PC-3 (cell line): ENCODE measurements around the gene MYO5B. TPM values are rescaled to one million over a fixed set of nuclear protein-coding genes. Genes with fewer than 3 reads are reported as not detected.

Experiments
- ATAC-seq: fragments of 200-7000 bp; cut with Tn5 transposase; 2 replicates; pipeline ENCODE4 v1.9.1; 2020; ENCODE audit warnings: mild to moderate bottlenecking, moderate library complexity
- BruUV-seq: library from RNA; stranded (reverse); fragments of 400-500 nt; replicated peaks from 2 replicates; lab custom pipeline; 2021; lab: Mats Ljungman, UMichigan
- CTCF ChIA-PET: fragments of 300-600 bp; sonication (Branson Sonifier 250); formaldehyde crosslinking; loops from one replicate; lab custom pipeline; 2022; ENCODE audit warnings: antibody characterized with exemption; lab: Charles Lee
- POLR2A ChIA-PET: fragments of 300-600 bp; sonication (Branson Sonifier 250); formaldehyde crosslinking; loops from one replicate; lab custom pipeline; 2022; ENCODE audit warnings: antibody characterized with exemption; ENCODE audit not compliant: unreplicated experiment; lab: Charles Lee
- DNase-seq: peaks from one replicate; pipeline ENCODE4 v3.0.0-alpha.2; 2015
- H2AFZ ChIP-seq: fragments of 300-600 bp; sonication (generic); 2 replicates; pipeline ENCODE4 v1.6.0; 2016; ENCODE audit warnings: antibody characterized with exemption, low read length
- H3F3A ChIP-seq: fragments of 300-600 bp; sonication (generic); one replicate; pipeline ENCODE4 v1.6.0; 2017; ENCODE audit warnings: antibody characterized with exemption, low read length, control low read depth, mild to moderate bottlenecking; ENCODE audit not compliant: unreplicated experiment
- H3K27ac ChIP-seq: fragments of 300-600 bp; sonication (generic); 2 replicates; pipeline ENCODE4 v1.5.1; 2016; ENCODE audit warnings: mild to moderate bottlenecking, low read length
- H3K27me3 ChIP-seq: fragments of 300-600 bp; sonication (generic); 2 replicates; pipeline ENCODE4 v1.6.1; 2016; ENCODE audit warnings: low read length, mixed read lengths
- H3K36me3 ChIP-seq: fragments of 300-600 bp; sonication (generic); 2 replicates; pipeline ENCODE4 v1.6.1; 2016; ENCODE audit warnings: low read depth, mixed run types, low read length, mixed read lengths
- H3K4me1 ChIP-seq: fragments of 300-600 bp; sonication (generic); 2 replicates; pipeline ENCODE4 v1.5.1; 2016; ENCODE audit warnings: low read length; ENCODE audit not compliant: insufficient read depth
- H3K4me2 ChIP-seq: fragments of 300-600 bp; sonication (generic); 2 replicates; pipeline ENCODE4 v1.6.0; 2016; ENCODE audit warnings: low read length
- H3K4me3 ChIP-seq: fragments of 300-600 bp; sonication (generic); 2 replicates; pipeline ENCODE4 v1.5.1; 2016; ENCODE audit warnings: mild to moderate bottlenecking, low read length, mixed read lengths
- H3K79me2 ChIP-seq: fragments of 300-600 bp; sonication (generic); 2 replicates; pipeline ENCODE4 v1.6.1; 2017; ENCODE audit warnings: low read length, mixed read lengths
- H3K9ac ChIP-seq: fragments of 300-600 bp; sonication (generic); 2 replicates; pipeline ENCODE4 v1.6.0; 2016; ENCODE audit warnings: mild to moderate bottlenecking, low read length
- H3K9me2 ChIP-seq: fragments of 300-600 bp; sonication (generic); replicated peaks from 2 replicates; pipeline ENCODE4 v1.6.1; 2016; ENCODE audit warnings: mixed run types, low read length, mixed read lengths
- H3K9me3 ChIP-seq: fragments of 300-600 bp; sonication (generic); 2 replicates; pipeline ENCODE4 v1.6.1; 2016; ENCODE audit warnings: low read length, mixed read lengths
- H4K20me1 ChIP-seq: fragments of 300-600 bp; sonication (generic); 2 replicates; pipeline ENCODE4 v1.6.1; 2016; ENCODE audit warnings: low read length, mixed read lengths
- EZH2 ChIP-seq: fragments of 300-600 bp; sonication (generic); IDR thresholded peaks from one replicate; pipeline ENCODE4 v1.6.1; 2017; ENCODE audit warnings: antibody characterized with exemption, mild to moderate bottlenecking, low read length; ENCODE audit not compliant: unreplicated experiment
- EZH2phosphoT487 ChIP-seq: fragments of 300-600 bp; sonication (generic); IDR thresholded peaks from 2 replicates; pipeline ENCODE4 v1.6.1; 2018; ENCODE audit warnings: mild to moderate bottlenecking, antibody characterized with exemption, low read length, borderline replicate concordance
- intact Hi-C: fragments of 100-400 bp; cut with micrococcal nuclease; formaldehyde crosslinking; loops from 2 replicates; pipeline ENCODE4 v1.9.0; 2023
- total RNA-seq: library from RNA; depleted of rRNA; stranded (reverse); fragments of >200 nt; gene quantifications from 2 replicates; pipeline ENCODE4 v1.2.3, GENCODE V29; 2014
- TF ChIP-seq, protein P1 (sequence below): fragments of 300-600 bp; sonication (generic); conservative IDR thresholded peaks from 2 replicates; pipeline ENCODE4 v1.5.1; 2017; ENCODE audit warnings: antibody characterized with exemption, low read depth, mild to moderate bottlenecking, low read length

Gene MYO5B
- total RNA-seq, 1 experiment from 2014 or later, result 10.7 TPM

GRCh38 chr18:50203801-50204604, 9.1 kb upstream of the MYO5B start:
- no peaks in the 10 kb centered on the region for H3K9me2 ChIP-seq
- intact Hi-C loops, result loop anchor here (2.0 kb wide), 1 partner anchor 153 kb away; no protein-coding TSS in a partner anchor
- peak; percentile 62 for ATAC-seq
- peak overlapping the region; percentile 35; the same call in 1 of the 2 replicates for H3K4me3 ChIP-seq
- H3K4me1 ChIP-seq, result no peaks in the 10 kb centered on the region
- H3K79me2 ChIP-seq, result no peaks in the 10 kb centered on the region
- TF ChIP-seq, protein P1, sequence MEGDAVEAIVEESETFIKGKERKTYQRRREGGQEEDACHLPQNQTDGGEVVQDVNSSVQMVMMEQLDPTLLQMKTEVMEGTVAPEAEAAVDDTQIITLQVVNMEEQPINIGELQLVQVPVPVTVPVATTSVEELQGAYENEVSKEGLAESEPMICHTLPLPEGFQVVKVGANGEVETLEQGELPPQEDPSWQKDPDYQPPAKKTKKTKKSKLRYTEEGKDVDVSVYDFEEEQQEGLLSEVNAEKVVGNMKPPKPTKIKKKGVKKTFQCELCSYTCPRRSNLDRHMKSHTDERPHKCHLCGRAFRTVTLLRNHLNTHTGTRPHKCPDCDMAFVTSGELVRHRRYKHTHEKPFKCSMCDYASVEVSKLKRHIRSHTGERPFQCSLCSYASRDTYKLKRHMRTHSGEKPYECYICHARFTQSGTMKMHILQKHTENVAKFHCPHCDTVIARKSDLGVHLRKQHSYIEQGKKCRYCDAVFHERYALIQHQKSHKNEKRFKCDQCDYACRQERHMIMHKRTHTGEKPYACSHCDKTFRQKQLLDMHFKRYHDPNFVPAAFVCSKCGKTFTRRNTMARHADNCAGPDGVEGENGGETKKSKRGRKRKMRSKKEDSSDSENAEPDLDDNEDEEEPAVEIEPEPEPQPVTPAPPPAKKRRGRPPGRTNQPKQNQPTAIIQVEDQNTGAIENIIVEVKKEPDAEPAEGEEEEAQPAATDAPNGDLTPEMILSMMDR, result peak; percentile 63
- no peak for TF ChIP-seq EZH2
- DNase-seq, result peak; percentile 52
- no peaks in the 10 kb centered on the region for H3K36me3 ChIP-seq
- ChIA-PET POLR2A (no interaction called here), CTCF (interaction anchor here (0.6 to 1.1 kb wide), 5 partner anchors 87 to 341 kb away, joined by 3 to 5 read pairs (median 3); no protein-coding TSS in a partner anchor)
- no peaks in the 10 kb centered on the region for H3F3A ChIP-seq
- peak overlapping the region; percentile 64; the same call in 1 of the 2 replicates for H3K4me2 ChIP-seq
- no peaks in the 10 kb centered on the region for H3K27me3 ChIP-seq
- BruUV-seq, result no TSS peak
- H3K9me3 ChIP-seq, result no peaks in the 10 kb centered on the region
- no peak overlapping the region for H3K27ac ChIP-seq
- peak overlapping the region; percentile 57; the same call in 1 of the 2 replicates for H2AFZ ChIP-seq
- no peaks in the 10 kb centered on the region for H4K20me1 ChIP-seq
- no peak overlapping the region for H3K9ac ChIP-seq

GRCh38 chr18:50201476-50202018, 6.6 kb upstream of the MYO5B start:
- no peaks in the 10 kb centered on the region for H3K79me2 ChIP-seq
- H3F3A ChIP-seq, result no peaks in the 10 kb centered on the region
- no peak overlapping the region for H3K4me3 ChIP-seq
- intact Hi-C loops, result loop anchor here (2.0 kb wide), 1 partner anchor 151 kb away; no protein-coding TSS in a partner anchor
- POLR2A ChIA-PET, result no interaction called here
- no peak for TF ChIP-seq EZH2
- TF ChIP-seq EZH2phosphoT487, result no peak
- H3K9me2 ChIP-seq, result no peaks in the 10 kb centered on the region
- CTCF ChIA-PET, result no interaction called here
- no TSS peak for BruUV-seq
- ATAC-seq (no peak), DNase-seq (no peak)
- no peak overlapping the region for H3K4me2 ChIP-seq
- no peak overlapping the region for H3K27ac ChIP-seq
- no peaks in the 10 kb centered on the region for H4K20me1 ChIP-seq
- H3K9me3 ChIP-seq, result no peaks in the 10 kb centered on the region
- H3K4me1 ChIP-seq, result no peaks in the 10 kb centered on the region
- H3K27me3 ChIP-seq, result no peaks in the 10 kb centered on the region
- H3K36me3 ChIP-seq, result no peaks in the 10 kb centered on the region
- no peak overlapping the region for H3K9ac ChIP-seq
- H2AFZ ChIP-seq, result no peak overlapping the region

DNA sequence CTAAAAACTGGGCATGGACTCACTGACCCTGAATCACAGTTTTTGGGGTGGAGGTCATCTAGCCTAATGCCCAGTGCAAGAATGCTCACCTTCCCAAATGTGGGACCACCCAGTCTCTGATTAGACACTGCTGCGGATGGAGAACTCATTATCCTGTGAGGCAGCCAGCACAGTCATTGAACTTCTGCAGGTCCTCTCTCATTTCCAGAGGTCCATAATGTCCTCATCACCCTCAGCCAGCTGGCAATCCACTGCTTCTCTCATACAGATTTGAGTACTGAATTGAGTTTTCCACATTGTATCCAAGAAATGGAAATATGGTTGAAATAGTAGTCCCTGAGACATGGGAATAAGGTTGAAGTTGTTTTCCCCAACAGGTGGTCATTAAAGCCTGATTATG, 5.0 kb upstream of the MYO5B start:
- Histone ChIP-seq H3K9me2 (no peaks in the 10 kb centered on the region), H3K9me3 (no peaks in the 10 kb centered on the region), H4K20me1 (no peaks in the 10 kb centered on the region), H3F3A (no peaks in the 10 kb centered on the region), H2AFZ (no peak overlapping the region), H3K27ac (no peak overlapping the region), H3K36me3 (no peaks in the 10 kb centered on the region), H3K27me3 (no peaks in the 10 kb centered on the region), H3K4me3 (no peak overlapping the region), H3K4me2 (no peak overlapping the region), H3K79me2 (no peaks in the 10 kb centered on the region), H3K4me1 (no peaks in the 10 kb centered on the region), H3K9ac (no peak overlapping the region)
- no peak for DNase-seq
- POLR2A ChIA-PET, result no interaction called here
- TF ChIP-seq EZH2phosphoT487 (no peak), EZH2 (no peak)
- TF ChIP-seq, protein P1, result no peak
- no peak for ATAC-seq
- no TSS peak for BruUV-seq
- CTCF ChIA-PET, result no interaction called here
- intact Hi-C loops, result no loop called here
